Sciatic nerve (tissue), 2 donors: ENCODE data around the gene CASP10. TPM values are rescaled to one million over a fixed set of nuclear protein-coding genes. Genes with fewer than 3 reads are reported as not detected.
"Not testable (repeated sequence)": the region's sequence is repeated elsewhere in the genome, so short reads cannot be mapped to it uniquely, and the experiment has no call there.

ENCODE experiments used
- ATAC-seq: fragments of 200-7000 bp; cut with Tn5 transposase; one replicate; pipeline ENCODE4 v1.9.1; 2020; ENCODE audit warnings: mild to moderate bottlenecking, moderate library complexity
- DNase-seq: peaks from one replicate; pipeline ENCODE4 v3.0.0-alpha.2; 2020; ENCODE audit warnings: low spot score
- intact Hi-C: fragments of 100-400 bp; cut with DNase I; formaldehyde crosslinking; loops from one replicate; pipeline ENCODE4 v1.14.2; 2022
- total RNA-seq: library from RNA; stranded (reverse); fragmentation: NEBNext Ultra II Directional; extraction: Animal tissue kit (Norgen Biotek cat#: 25700); gene quantifications from one replicate; pipeline ENCODE4 v1.2.1, GENCODE V29; 2021
- donor health status: DM: no; HTN: no; CAD: no.
- donor health status: DM: no; HTN: no; CAD: no.

CASP10 gene
- 14.3 TPM for total RNA-seq

GRCh38 chr2:201182650-201183364, at the start of gene CASP10:
TSS of gene CASP10 (plus strand) at chr2:201183141. CDS start at chr2:201185778, 2,637 bp downstream.
- peak; percentile 58 for ATAC-seq
- intact Hi-C loops: no loop called here
- no peak for DNase-seq

GRCh38 chr2:201135386-201135785, 47.6 kb upstream of the CASP10 start:
- ATAC-seq: no peak
- intact Hi-C loops: no loop called here
- no peak for DNase-seq

- DNase-seq (no peak), ATAC-seq (no peak)
- intact Hi-C loops: no loop called here
Observed at GRCh38 chr2:201136889-201137321, 46.0 kb upstream of the CASP10 start.

- DNase-seq: no peak
- peak; percentile 41 for ATAC-seq
- intact Hi-C loops: no loop called here
Observed at GRCh38 chr2:201137505-201138400, 45.2 kb upstream of the CASP10 start.

- ATAC-seq: no peak
- DNase-seq: no peak
- intact Hi-C loops: no loop called here
Observed at GRCh38 chr2:201138401-201138970, 44.5 kb upstream of the CASP10 start.

GRCh38 chr2:201138986-201139781, 43.8 kb upstream of the CASP10 start:
- ATAC-seq, intact Hi-C loops, DNase-seq: not testable (repeated sequence)

GRCh38 chr2:201139836-201140604, 42.9 kb upstream of the CASP10 start:
- intact Hi-C loops: no loop called here
- DNase-seq: no peak
- ATAC-seq: no peak

GRCh38 chr2:201144101-201145051, 38.6 kb upstream of the CASP10 start:
- intact Hi-C loops: no loop called here
- no peak for DNase-seq
- ATAC-seq: no peak

- DNase-seq: no peak
- ATAC-seq: no peak
- intact Hi-C loops: no loop called here
Observed at GRCh38 chr2:201148434-201148990, 34.4 kb upstream of the CASP10 start.

GRCh38 chr2:201149064-201149820, 33.7 kb upstream of the CASP10 start:
- peak; percentile 59 for ATAC-seq
- intact Hi-C loops: no loop called here

GRCh38 chr2:201149821-201150165, 33.1 kb upstream of the CASP10 start:
- ATAC-seq, intact Hi-C loops: not testable (repeated sequence)

More at GRCh38 chr2:201149064-201149820, 33.7 kb upstream of the CASP10 start:
- no peak for DNase-seq

GRCh38 chr2:201150454-201151020, 32.4 kb upstream of the CASP10 start:
- intact Hi-C loops: no loop called here
- no peak for DNase-seq
- ATAC-seq: no peak

More at GRCh38 chr2:201149821-201150165, 33.1 kb upstream of the CASP10 start:
- not testable (repeated sequence) for DNase-seq

GRCh38 chr2:201151127-201151981, 31.6 kb upstream of the CASP10 start:
- peak; percentile 68 for ATAC-seq
- DNase-seq: no peak
- intact Hi-C loops: no loop called here

- no peak for DNase-seq
- intact Hi-C loops: no loop called here
- no peak for ATAC-seq
Observed at GRCh38 chr2:201152517-201152916, 30.4 kb upstream of the CASP10 start.
